Stimulated activated CD8-positive, alpha-beta memory T cell treated with anti-CD3 and anti-CD28 coated beads, Interleukin-7, amount 100 ng/mL, for 48 hours (primary cell): ENCODE measurements around the gene RGS19.

Experiments
- DNase-seq, 2 donors: peaks; one replicate each; pipeline ENCODE4 v3.0.0-alpha.2; 2020; ENCODE audit warnings: low read depth in 1 of 2; ENCODE audit errors: extremely low read depth in 1 of 2

The RGS19 gene

DNA sequence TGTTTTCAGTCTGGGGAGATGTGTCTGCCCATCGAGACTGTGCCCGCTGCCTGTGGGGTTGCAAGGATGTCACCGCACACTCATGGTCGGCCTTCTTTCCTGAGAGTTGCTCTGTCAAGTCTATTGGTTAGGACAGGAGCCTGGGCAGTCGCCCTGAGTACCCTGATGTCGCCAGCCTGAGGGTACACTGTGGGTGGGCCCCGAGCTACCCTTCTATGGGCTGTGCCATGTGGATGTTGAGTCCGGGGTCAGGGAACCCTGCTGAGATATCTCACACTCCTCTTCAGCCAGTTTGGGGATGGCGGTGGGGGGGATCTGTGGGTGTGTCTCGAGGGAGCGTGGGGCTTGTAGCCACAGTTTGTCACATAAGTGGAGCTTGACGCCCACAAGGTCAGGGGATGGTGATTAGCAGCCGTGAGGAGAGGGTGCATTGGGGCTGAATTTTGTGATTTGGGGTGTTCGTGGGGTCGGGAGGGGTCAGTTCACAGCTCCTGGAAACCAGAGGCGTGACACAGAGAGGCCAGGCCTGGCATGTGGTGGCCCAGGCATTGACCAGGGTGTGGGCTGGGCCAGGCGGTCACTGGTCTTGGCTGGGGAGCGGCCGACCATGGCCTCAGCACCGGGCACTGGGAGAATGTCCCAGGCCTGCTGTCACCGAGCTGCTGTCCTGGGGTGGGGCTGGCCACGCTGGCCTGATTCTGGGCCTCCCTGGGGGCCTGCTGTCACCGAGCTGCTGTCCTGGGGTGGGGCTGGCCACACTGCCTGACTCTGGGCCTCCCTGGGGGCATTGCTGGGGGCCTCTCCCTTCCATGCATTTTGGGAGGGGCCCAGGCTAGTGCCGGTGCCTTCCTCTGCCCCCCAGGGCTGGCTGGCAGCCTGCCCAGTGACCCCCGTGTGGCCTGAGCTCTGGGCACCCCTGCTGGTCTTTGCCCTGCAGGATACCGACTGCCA is 29.7 kb upstream of the RGS19 start:
- no peak for DNase-seq

DNA sequence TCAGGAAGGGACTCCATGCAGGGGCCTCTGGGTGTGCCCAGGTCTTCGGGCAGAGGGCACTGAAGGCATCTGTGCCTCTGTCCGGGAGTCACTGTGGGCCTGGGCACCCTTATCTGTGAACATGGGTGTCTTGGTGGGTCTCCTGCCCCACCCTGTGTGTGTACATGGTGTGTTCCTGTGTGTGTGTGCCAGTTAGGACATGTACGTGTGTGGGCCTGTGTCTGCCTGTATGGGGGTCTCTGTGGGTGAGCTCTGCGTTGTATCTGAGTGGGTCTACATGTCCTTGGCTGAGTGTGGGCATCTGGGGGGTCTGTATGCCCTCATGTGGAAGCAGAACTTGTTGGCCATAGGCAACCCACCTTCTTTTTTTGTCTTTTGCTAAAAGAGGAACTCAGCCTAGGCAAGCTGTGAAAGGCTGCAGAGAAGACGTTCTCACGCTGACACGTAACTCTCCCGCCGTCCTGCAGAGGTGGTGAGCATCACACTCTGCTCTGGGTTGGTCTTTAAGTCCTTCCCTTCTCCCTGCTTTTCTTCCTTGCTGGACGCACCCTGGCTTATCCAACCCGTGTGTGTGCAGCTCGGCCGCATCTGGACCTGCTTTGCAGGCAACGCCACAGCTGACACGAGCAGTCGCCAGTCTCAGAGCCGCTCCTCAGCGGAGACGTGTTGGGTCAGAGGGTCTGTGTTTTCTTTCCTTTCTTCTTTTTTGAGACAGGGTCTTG is 28.6 kb upstream of the RGS19 start:
- no peak for DNase-seq

DNA sequence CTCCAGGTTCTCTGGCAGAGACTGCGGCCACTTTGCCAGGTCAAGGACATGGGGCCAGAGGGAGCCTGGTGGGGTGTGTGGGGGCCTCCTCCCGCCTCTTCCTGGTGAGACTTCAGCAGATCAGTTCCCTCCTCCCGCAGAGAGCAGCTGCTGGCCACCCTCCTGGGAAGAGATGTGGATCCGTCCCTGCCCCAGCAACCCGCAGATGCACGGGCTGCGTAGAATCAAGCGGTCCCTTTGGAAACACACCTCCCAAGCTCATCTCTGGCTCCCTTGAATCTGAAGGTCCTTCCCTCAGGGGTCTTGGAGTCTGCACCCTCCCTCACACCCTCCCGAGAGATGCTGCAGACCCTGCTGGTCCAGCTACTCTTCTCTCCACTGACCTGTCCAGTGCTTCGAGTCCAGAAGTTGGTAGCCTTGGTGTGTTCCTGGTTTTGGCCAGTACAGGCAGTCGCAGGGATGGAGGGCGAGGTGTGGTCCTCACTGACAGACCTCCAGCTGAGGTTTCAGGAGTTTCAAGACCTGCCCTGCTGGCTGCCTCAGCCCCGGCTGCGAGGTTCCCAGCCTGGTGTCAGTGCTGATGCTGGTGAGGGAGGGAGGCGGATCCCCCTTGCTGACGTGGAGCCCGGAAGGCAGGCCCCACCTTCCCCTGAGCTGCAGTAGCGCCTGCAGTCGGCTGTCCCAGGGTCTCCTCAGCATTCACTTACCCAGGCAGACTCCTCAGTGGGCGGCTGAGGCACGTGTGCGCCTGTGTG is 27.8 kb upstream of the RGS19 start, which contains the start of gene NPBWR2:
Gene NPBWR2 (minus strand): TSS at position 585 of the 755 bp plus-strand sequence. CDS start 734 bp downstream, outside the sequence.
- no peak for DNase-seq

DNA sequence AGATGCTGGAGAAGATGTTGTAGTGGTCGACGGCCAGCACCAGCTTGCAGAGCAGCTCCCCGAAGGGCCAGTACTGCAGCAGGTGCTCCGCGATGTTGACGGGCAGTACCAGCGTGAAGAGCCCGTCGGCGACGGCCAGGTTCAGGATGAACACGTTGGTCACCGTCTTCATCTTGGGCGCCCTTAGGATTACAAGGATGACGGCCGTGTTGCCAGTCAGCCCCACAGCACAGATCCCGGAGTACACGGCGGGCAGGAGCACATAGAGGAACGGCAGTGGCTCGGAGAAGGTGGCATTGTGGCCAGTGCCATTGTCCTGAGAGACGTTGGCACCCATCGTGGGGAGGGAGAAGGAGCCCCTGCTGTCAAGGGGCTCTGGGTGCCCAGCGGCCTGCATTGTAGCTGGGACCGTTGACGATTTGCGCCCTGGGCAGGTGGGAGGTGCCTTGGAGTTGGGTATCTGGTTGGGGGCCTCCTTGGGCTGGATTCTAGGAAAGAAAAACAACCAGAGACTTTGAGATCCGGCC is 27.2 kb upstream of the RGS19 start:
- DNase-seq: no peak

DNA sequence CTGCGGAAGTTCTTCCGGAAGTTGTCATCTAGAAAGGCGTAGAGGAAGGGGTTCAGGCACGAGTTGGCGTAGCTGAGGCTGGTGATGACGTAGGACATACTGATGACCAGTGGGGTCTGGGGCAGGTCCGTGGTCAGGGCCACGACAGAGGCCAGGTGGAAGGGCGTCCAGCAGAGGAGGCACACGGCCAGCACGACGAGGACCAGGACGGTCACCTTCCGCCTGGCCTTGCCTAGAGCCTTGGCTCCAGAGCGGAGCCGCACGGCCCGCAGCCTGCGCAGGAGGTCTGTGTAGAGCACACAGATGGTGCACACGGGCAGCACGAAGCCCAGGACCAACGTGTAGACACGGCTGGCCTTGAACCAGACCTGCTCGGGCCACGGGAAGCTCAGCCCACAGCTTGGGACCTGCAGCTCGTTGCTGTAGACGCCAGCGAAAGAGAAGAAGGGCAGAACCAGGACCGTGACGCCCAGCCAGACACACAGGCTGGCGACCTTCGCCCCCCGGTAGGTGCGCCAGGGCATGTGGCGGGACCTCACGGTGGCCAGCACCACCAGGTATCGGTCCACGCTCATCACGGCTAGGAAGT is 26.6 kb upstream of the RGS19 start:
- DNase-seq: no peak

DNA sequence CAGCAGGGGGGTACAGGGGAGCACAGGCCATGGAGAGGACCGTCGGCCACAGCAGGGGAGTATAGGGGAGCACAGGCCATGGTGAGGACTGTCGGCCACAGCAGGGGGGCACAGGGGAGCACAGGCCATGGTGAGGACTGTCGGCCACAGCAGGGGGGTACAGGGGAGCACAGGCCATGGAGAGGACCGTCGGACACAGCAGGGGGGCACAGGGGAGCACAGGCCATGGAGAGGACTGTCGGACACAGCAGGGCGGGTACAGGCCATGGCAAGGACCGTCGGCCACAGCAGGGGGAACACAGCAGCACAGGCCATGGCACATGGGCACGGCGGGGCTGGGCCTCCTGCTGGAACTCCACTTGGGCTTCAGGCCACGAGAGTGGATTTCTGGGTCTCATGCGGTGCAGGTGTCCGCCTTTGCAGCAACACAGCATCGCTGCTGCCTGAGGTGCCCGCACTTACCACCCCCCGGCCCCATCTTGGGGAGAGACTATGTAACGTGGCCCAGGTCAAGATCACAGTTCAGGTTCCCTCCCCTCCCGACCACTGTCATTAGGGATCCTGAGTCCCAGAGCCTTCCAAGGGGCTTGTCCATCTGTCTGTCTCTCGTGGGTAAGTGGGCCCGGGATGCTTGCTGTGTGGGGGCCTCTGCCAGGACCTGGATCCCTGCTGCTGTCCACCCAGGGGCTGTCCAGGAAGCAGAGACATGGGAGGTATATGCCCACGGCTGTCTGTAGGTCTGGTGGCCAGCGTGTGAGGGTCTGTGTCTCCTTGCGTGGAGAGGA is 25.5 kb upstream of the RGS19 start:
- no peak for DNase-seq

DNA sequence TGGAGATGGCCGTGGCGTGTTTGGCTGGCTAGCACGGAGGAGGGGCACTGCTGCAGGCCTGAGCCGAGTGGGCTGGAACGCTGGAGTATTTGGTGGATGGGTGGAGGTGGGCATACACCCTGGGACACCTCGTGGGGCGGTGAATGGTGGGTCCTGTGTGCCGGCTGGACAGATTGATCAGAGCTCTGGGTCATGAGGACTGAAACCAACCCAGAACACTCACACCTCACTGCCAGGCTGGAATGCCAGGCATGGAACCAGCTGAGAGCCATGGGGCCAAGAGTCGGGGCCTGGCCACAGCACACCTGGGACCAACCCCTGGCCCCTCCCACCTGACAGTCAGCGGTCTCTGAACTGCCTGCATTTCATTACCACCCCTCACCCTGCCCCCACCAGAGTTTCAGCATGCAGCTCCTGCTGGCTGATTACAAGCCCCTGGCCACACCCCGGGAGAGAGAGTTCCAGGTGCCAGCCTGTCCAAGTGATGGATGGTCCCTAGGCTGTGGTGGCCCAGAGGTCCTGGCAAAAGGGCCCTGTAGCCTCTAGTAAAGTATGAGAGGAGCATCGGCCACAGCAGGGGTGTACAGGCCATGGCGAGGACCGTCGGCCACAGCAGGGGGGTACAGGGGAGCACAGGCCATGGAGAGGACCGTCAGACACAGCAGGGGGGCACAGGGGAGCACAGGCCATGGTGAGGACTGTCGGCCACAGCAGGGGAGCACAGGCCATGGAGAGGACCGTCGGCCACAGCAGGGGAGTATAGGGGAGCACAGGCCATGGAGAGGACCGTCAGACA is 24.8 kb upstream of the RGS19 start:
- DNase-seq: no peak

DNA sequence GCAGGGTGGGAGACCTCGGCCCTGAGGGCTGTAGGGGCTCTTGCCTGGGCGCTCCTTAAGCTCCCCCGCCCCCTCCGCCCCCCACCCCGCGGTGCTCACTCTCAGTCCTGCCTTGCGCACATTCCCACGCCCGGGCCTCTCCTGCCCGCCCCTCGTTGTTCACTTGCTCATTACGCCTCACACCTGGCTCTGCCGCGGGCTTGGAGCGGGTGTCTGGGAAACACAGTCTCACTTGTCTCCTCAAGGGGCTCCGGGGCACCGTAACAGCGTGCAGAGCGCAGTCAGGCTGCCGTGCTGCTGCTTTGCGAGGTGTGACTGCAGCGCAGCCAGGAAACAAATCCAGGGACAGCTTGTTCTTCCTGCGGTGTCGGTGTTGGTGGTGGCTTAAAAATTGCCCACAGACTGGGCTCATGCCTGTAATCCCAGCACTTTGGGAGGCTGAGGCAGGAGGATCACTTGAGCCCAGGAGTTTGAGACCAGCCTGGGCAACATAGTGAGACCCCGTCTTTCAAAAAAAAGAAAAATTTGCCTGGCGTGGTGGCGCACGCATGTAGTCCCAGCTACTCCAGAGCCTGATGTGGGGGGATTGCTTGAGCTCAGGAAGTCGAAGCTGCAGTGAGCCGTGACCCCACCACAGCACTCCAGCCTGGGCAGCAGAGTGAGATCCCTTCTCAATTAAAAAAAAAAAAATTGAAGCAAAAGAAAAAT is 23.5 kb upstream of the RGS19 start:
- no peak for DNase-seq

DNA sequence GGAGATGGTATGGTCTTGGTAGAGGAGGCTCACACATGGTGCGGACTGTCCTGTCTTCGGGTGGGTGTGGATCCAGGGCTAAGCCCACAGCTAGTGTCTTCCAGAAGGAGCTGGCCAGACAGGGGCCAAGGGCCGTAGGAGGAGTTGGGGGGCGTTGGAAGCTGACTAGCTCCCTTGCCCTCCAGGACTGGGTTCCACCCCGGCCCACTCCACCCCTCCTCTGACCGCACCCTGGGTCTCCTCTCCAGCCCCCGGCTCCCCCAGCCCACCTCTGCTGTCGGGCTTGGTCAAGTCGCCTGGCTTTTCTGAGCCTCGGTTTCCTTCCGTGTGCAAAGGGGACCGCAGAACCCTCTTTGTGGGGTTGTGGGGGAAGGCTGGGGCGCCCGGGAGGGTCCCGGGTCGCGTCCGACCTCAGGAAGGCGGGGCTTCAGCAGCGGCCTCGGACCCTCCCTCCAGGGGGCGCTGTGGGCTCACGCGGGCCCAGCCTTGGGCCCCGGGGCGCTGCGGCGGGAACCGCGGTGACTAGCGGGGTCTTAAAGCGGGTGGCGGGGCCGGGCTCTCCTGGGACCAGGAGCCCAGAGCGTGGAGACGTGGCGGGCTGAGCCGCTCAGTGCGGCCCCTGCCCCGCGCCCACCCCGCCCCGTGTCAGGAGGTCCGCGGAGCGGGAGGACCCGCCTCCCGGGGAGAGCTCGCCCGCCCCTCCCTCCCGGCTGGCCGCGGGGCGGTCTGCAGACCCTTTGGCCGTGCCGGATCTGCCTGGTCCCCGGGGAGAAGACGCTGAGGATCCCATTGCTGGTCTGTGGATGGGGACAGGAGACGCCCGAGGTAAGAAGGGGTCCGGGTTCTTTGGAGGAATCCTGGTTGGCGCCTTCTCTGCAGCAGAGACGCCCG is 22.7 kb upstream of the RGS19 start:
- DNase-seq: peak in 1 of 2 donors; percentile 32

DNA sequence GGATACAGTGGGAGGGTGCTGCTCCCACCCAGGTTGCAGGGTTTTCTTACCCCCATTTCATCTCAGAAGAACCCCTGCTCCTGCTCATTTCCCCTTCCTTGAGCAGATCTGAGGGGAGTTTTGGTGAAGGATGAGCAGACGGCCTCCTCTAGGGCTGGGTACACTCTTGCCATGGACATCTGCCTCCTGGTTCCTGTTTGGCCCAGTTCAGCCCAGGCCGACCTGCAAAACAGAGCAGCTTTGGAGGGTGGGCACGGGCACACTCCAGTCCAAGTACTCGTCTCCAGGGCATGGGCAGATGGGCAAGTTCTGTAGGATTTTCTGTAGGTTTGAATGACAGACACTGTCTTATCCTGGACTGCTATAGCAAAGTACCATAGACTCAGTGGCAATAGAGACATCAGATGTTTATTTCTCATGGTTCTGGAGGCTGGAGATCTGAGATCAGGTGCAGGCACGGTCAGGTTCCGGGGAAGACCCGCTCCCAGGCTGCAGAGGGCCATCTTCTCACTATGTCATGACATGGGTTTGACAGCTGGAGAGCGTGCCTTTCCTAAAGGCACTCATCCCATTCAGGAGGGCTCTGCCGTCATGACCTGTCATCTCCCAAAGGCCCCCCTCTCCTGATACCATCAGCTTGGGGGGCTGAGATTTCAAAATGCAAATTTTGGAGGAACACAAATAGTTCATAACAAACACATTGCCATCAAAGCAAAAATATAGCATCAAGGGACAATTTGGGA is 21.8 kb upstream of the RGS19 start:
- no peak for DNase-seq

DNA sequence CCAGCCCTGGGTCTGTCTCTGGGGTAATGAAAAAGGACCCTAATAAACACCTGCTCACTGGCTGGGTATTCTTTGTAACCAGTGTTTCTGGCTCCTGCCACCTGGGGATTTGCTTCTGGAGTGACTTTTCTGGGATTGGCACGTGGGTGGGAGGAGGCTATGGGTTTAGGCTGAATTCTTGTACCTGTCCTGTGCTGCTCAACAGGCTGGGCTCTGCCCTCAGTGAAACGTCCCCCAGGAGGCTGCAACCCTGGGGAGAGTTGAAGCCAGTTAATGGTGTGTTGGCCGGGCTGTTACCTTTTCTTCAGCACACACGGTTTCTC is 21.2 kb upstream of the RGS19 start:
- DNase-seq: no peak

DNA sequence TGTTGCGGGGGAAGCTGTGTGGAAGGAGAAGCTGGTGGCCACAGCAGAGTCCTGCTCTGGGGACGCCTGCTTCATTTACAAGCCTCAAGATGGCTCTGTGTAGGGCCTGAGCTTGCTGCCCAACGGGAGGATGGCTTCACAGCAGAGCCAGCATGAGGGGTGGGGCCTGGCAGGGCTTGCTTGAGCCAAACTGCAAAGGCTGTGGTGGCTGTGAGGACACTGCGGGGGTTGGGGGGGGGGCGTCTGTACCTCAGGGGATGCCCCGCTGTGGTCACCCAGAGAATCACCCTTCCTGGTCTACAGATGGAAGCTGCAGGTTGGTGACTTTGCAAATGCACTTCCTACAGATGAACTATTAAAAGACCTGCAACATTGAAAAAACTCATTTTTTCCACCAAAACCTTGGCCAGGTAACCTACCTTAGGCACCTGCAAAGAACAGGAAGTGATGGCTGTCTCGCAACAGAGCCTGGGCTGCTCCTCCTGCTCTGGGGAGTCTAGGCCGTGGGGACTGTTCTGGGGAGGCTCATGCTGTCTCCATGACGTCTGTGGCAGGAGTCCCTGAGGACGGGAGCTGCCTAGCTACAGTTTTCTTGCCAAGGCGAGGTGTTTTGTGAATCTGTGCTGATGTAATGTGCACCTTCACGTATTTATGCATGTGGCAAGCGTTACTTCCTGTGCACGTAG is 20.7 kb upstream of the RGS19 start:
- no peak for DNase-seq

DNA sequence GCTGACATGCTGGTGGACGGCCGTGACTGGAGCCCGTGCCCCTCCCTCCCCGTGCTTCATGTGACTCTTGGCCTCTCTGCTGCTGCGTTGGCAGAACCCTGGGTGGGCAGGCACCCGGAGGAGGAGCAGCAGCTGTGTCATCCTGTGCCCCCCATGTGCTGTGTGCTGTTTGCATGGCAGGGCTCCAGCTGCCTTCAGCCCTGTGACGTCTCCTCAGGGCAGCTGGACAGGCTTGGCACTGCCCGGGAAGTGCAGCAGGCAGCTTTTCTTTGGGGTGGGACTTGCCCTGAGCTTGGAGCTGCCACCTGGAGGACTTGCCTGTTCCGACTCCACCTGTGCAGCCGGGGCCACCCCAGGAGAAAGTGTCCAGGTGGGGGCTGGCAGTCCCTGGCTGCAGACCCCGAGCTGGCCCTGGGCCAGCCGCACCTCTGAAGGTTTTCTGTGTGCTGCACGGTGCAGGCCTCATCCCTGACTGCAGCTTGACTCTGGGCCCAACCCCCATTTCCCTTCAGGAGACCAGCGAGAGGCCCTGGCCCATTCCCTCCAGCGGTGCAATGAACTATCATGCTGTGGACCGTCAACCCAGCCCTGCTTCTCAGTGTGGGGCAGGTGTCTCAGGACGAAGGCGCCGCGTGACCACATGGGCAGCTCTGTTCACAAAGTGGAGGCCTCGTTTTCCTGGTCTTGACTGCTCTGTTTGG is 19.9 kb upstream of the RGS19 start:
- DNase-seq: no peak

DNA sequence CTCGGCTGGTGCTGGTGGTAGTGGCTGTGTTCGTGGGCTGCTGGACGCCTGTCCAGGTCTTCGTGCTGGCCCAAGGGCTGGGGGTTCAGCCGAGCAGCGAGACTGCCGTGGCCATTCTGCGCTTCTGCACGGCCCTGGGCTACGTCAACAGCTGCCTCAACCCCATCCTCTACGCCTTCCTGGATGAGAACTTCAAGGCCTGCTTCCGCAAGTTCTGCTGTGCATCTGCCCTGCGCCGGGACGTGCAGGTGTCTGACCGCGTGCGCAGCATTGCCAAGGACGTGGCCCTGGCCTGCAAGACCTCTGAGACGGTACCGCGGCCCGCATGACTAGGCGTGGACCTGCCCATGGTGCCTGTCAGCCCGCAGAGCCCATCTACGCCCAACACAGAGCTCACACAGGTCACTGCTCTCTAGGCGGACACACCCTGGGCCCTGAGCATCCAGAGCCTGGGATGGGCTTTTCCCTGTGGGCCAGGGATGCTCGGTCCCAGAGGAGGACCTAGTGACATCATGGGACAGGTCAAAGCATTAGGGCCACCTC is 19.2 kb upstream of the RGS19 start:
- no peak for DNase-seq

DNA sequence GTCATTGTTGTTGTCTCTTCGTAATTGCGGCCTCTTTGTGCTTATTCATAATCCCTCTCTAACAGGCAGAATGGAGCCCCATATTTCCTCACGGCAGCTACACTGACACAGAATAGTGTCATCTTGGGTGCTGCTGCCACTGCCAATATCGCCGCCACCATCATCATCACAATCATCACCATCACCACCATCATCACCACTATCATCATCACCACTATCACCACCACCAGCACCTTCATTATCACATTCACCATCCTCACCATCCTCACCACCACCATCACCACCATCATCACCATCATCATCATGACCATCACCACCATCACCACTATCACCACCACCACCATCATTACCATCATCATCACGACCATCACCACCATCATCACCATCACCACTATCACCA is 17.2 kb upstream of the RGS19 start:
- DNase-seq: no peak
